ENCODE data around the gene GPS2.

- TF ChIP-seq POLR2A (IDR thresholded peaks at IDR 0.05) (no peak), CTCF (IDR thresholded peaks at IDR 0.05) (no peak)
These were observed 52.0 kb downstream of the GPS2 start for GRCh38 chr17:7262935-7263800.
